KOPT-K1 (cell line): ENCODE measurements around the gene RASSF3.
"Not testable (repeated sequence)": the region's sequence is repeated elsewhere in the genome, so short reads cannot be mapped to it uniquely, and the experiment has no call there.

ENCODE experiments used
- H3K27ac ChIP-seq: fragments of 200-600 bp; sonication (generic); 2 replicates; pipeline ENCODE4 v1.5.1; 2016; ENCODE audit warnings: antibody characterized with exemption, mild to moderate bottlenecking, low read depth, low read length; ENCODE audit not compliant: poor library complexity, severe bottlenecking
- H3K36me3 ChIP-seq: fragments of 200-600 bp; sonication (generic); 2 replicates; pipeline ENCODE4 v1.5.1; 2017; ENCODE audit warnings: antibody characterized with exemption, mild to moderate bottlenecking, low read length, moderate library complexity; ENCODE audit not compliant: insufficient read depth
- H3K9me3 ChIP-seq: fragments of 200-600 bp; sonication (generic); 2 replicates; pipeline ENCODE4 v1.5.1; 2017; ENCODE audit warnings: antibody characterized with exemption, low read length, mild to moderate bottlenecking; ENCODE audit not compliant: insufficient read depth, poor library complexity, severe bottlenecking

Gene RASSF3

DNA sequence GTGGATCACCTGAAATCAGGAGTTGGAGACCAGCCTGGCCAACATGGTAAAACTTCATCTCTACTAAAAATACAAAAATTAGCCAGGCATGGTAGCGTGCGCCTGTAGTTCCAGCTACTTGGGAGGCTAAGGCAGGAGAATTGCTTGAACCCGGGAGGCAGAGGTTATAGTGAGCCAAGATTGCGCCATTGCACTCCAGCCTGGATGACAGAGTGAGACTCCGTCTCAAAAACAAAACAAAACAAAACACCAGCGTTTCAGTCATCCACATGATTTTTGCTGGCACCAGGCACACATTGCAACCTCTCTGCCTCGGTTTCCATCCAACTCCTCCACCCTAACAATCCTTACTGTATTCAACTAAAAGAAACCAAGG, 26.9 kb upstream of the RASSF3 start:
- H3K27ac ChIP-seq, H3K36me3 ChIP-seq, H3K9me3 ChIP-seq: not testable (repeated sequence)

DNA sequence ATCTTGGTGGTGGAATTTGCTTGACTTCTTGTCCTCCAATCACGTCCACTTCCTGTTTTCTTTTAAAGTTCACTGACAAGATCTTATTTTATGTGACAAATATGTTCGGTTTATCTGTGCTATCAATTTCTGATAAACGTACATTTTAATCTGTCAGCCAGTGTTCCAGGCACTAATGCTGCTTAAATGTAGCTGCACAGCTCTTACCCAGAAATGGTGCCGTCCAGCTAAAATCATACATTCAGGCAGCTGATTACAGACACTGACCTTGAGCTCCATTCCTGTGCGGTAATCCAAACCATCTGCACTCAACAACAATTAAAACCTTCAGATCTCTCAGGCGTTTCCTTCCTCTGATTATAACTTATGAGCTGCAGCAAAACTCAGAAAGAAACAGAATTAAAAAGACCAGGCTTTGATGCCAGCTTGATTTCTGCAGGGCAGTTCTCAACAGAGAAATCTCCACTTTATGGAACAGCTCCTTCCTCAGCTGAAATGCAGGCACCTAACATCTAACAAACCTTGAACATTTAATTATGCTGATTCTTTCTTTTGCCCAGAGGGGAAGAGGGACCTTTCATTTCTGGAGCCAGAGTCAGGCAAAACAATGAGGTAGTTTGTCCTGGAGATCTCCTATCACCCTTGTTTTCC, 26.4 kb upstream of the RASSF3 start:
- no peaks in the 10 kb centered on the region for H3K36me3 ChIP-seq
- no peaks in the 10 kb centered on the region for H3K9me3 ChIP-seq
- H3K27ac ChIP-seq: no peak overlapping the region

GRCh38 chr12:64585104-64585503, 25.2 kb upstream of the RASSF3 start:
- Histone ChIP-seq H3K9me3 (no peaks in the 10 kb centered on the region), H3K36me3 (no peaks in the 10 kb centered on the region), H3K27ac (no peak overlapping the region)

DNA sequence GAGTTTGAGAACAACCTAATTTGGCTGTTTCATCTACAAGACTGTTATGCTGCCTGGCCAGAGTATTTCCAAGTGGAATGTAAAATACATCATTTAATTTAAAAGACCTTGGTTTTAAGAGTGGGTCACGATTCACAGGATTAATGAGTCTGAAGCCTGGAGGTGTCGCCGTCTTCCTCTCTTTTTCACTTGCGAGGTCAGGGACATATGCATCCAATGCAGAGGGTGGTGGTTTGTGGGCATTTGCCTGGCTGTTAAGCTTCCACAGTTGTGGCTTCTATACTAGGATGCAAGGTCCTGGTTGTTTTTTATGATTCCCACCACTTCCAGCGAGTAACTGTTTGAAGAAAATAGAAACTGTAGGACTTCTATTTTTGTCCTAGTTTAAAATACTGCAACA, 22.8 kb upstream of the RASSF3 start:
- H3K27ac ChIP-seq: no peak overlapping the region
- no peaks in the 10 kb centered on the region for H3K9me3 ChIP-seq
- no peaks in the 10 kb centered on the region for H3K36me3 ChIP-seq

DNA sequence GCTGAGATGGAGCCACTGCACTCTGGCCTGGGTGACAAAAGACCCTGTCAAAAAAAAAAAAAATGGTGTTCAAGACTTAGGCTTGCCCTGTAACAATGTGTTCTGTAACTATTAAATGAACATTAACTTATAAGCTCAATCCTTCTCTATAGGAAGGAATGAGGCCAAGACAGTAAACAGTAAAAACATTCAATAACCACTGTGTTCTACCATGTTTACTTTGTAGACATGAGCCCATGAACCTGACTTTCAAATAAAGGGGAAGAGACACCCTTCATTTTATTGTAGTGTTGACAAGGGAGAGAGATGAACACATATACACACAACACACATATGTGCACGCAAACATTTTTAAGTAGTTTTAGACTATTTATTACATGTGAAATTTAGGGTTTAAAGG, 20.1 kb upstream of the RASSF3 start:
- Histone ChIP-seq H3K9me3 (no peaks in the 10 kb centered on the region), H3K36me3 (no peaks in the 10 kb centered on the region), H3K27ac (no peak overlapping the region)

DNA sequence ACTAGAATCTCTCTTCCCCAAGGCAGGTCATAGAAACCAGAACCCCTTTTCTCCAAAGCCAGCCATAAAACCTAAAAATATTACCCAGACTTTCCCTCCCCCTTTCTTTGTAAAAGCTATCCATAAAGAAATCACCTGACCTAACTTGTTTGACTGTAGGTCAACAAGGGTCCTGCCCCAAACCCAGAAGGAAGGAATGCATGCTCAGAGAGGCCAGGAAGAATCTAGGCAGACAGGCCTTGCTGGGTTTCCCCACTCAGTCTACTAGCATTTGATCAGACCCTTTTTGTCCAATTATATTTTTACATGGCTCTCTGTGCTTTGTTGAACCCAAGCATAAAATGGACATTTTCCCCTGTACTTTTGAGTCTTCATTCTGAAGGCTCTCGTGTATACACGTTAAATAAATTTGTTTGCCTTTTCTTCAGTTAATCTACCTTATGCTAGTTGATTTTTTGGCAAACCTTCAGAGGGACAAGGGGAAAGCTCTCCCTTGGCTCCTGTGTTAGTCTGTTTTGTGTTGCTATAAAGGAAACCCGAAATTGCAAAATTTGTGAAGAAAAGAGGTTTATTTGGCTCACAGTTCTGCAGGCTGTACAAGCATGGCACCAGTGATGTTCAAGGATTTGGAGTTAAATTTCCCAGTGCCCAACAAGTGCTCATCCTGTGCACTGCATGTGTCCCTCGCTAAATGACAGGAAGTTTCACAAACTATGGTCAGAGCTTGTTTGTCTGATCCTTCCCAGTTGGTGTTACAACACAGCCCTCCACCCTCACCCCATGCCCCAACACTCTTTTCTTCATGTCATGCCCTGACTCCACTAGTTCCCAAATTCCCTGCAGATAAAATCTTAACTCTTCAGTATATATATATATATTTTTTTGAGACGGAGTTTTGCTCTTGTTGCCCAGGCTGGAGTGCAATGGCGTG, 14.2 kb upstream of the RASSF3 start:
- no peak overlapping the region for H3K27ac ChIP-seq
- no peaks in the 10 kb centered on the region for H3K9me3 ChIP-seq
- no peaks in the 10 kb centered on the region for H3K36me3 ChIP-seq

- no peak overlapping the region for H3K27ac ChIP-seq
- H3K36me3 ChIP-seq: no peaks in the 10 kb centered on the region
- H3K9me3 ChIP-seq: no peaks in the 10 kb centered on the region
These were observed 11.5 kb upstream of the RASSF3 start for GRCh38 chr12:64598831-64599230.

DNA sequence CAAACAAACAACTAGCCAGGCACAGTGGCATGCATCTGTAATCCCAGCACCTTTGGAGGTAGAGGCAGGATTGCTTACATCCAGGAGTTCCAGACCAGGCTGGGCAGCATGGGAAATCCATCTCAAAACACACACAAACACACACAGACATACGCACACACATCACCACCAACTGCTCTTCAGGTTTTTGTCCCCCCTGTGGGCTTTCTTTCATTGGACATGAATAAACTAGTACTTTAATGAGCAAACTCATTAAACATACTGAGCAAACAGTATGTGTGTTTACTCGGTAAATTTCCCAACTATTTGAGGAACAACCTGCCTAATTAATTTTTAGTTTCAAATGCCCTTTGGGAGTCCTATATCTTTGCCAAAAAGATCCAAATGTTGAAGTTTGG, 10.1 kb upstream of the RASSF3 start:
- Histone ChIP-seq H3K27ac (no peak overlapping the region), H3K36me3 (no peaks in the 10 kb centered on the region), H3K9me3 (no peaks in the 10 kb centered on the region)

DNA sequence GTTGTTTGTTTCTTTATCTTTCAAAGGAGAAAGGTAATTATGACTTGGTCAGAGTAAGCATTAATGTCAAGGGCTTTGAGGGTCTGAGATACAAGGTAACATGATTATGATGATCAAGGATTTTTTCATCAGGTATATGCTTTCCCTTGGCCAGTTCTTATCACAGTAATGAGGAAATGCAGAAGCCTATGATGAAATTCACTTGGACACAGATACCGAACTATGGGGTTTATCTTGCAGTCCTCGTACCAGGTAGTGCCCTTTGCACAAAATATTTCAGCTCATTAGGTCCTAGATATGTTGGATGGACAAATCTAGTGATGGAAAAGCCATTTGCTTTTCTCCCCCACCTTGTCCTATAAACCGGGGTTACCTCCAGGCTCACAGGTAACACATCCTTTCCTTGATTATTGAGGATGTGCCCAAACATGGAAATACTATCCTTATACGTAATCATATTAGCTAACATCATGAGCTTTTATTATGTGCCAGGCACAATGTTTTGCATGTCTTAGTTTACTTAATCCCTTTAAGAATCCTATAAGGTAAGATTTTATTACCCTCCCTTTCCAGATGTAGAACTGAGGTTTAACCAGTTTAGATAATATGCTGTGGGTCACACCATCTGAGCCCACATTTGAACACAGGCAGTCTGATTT, 7.0 kb upstream of the RASSF3 start:
- Histone ChIP-seq H3K27ac (no peak overlapping the region), H3K36me3 (no peaks in the 10 kb centered on the region), H3K9me3 (no peaks in the 10 kb centered on the region)

DNA sequence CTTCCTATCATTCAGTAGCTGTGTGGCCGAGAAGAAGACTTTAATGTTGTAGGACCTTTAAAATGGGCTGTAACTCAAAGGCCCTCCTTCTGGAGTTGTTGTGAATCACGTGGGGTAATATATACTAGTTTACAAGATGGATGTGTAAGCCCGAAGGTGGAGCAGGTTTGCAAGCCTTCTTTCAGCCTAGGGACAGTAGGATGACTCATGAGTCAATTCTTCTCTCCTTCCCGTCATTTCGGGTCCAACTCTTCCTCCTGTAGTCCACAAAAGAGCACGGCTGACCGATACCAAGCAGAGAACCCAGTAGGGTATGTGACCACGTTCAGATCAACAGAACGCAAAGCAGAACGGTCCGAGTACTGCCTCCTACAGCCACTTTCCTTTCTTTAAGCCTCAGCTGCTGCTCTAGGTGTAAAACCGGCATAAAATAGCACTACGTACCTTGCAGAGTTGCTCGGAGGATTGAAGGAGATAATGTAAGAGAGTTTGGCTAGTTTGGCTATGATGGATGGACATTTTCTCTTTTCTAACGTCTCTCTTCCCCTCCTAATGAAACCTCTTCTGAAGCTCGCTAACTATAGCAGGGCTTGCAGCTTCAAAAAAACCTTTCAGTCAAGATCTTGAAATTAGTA, 1.3 kb upstream of the RASSF3 start:
- H3K9me3 ChIP-seq: no peaks in the 10 kb centered on the region
- no peaks in the 10 kb centered on the region for H3K36me3 ChIP-seq
- peak overlapping the region; percentile 71 for H3K27ac ChIP-seq

DNA sequence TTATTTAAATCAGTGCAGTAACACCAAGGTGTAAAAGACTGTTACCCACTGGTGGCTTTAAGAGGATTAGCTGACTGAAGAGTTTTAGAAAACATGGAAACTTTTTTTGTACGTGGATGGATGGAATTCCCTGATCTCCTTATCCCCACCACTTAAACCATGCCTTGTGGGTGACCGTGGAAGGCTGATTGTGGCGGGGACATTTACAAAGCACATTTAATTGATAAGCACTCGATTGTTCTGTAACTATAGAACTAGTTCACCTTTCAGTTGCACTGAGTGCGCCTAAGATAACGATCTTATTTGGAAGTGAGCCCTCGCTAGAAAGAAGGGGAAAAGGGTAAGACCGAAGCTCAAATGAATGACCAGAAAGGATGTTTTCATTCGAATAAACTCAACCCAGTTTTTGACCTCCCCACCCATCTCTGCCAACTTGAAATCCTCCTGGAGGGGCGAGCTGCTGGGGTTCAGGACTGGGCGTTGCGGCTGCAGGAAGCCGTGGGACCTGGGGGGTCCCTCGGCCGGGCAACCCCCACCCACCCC, 688 bp upstream of the RASSF3 start:
- Histone ChIP-seq H3K36me3 (peaks cover 4% of the 10 kb centered on the region), H3K9me3 (no peaks in the 10 kb centered on the region)

DNA sequence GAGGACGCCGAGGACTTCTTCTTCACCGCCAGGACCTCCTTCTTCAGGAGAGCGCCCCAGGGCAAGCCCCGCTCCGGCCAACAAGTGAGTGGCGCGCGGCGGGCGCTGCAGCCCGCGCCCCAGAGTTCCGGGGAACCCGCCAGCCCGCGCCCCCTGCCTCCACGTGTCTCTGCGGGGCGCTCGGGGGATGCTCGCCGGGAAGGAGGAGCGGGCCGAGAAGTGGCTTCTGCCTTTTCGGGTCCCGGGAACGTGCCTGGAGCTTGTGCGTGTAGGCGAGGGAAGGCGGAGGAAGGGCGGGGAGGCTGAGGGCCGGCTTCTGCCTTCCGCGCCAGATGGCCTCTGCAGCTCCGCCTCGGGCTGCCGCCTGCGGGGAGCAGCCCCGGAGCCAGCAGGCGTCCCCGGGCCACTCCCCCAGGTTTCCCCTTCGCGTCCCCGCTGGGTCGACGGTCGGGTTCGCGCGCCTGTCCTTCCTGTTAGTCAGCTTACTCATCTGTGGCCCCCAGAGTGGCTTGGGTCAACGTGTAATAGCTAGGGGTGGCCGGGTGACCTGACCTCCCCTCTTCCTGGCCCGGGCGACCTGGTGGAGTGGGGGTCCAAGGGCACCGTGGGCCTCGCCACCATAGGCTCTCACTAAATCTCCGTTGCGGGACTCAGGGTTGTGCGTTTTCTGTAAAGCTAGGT, 505 bp downstream of the RASSF3 start:
- Histone ChIP-seq H3K9me3 (no peaks in the 10 kb centered on the region), H3K27ac (peak overlapping the region; percentile 71), H3K36me3 (peaks cover 4% of the 10 kb centered on the region)

More for the DNA sequence above, 688 bp upstream of the RASSF3 start:
- peak overlapping the region; percentile 71 for H3K27ac ChIP-seq

DNA sequence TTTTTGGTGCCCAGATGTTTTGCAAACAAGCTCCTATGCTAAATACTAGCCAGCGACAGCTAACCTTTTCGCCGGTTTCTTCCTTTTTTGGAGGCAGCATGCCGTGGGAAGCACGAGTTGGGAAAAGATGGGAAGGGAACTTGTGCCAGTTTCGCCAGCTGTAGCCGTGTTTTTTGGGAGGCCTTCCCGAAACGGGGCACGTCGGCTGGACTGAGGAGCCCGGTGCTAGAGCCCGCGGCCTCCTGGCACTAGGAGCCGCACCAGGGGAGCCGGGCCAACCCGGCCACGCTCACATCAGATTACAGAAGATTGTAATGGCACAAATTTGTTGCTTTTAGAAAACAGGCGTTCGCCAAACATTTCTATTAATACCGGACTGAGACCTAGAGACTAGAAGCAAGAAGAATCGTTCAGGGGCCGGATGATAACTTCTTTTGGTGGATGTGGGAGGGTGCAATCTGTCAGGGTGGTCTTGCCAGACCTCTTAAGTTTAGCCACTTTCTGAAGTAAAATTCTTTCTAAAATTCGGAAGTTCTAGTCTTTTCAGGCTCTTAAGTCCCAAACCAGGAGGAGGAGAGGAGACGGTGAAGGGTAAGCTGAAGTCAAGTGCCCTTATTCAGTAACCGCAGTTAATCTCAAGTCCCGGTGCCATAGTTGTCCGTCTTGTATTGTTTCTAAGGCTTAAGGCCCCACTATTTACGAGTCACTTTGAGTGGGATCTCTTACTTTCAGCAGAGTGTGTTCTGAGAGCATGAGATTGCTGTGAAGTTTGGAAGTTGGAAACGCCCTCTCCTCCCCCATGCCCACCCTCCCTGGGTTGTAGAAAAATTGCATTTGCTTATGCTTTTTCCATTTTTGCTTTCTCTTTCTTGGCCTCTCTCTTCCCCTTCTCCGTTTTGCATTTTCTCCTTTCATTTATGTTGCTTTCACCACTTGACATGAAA, 1.3 kb downstream of the RASSF3 start:
- H3K36me3 ChIP-seq: peaks cover 4% of the 10 kb centered on the region
- peak overlapping the region; percentile 71 for H3K27ac ChIP-seq
- H3K9me3 ChIP-seq: no peaks in the 10 kb centered on the region
